ENCODE data around the gene CTIF.
"Not testable (repeated sequence)": the region's sequence is repeated elsewhere in the genome, so short reads cannot be mapped to it uniquely, and the experiment has no call there.

Gene CTIF

DNA sequence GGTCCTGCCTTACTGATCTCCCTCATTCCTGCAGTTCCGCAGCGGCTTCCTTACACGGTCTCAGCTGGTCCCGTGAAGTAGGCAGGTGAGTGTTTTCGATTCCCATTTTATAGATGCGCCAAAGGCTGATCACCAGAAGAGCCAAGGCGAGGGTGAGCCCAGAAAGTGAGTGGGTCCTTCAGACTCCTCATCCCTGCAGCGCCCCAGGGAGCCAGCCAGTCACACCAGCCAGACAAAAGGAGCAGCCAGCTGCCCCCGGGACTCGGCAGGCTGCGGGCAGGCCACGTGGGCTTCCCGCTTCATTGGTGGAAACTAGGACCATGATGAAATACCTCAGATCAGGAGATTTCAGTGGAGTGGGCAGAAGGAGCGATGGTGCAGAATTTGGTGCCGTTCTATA, 326.0 kb downstream of the CTIF start:
- TF ChIP-seq, protein P1, sequence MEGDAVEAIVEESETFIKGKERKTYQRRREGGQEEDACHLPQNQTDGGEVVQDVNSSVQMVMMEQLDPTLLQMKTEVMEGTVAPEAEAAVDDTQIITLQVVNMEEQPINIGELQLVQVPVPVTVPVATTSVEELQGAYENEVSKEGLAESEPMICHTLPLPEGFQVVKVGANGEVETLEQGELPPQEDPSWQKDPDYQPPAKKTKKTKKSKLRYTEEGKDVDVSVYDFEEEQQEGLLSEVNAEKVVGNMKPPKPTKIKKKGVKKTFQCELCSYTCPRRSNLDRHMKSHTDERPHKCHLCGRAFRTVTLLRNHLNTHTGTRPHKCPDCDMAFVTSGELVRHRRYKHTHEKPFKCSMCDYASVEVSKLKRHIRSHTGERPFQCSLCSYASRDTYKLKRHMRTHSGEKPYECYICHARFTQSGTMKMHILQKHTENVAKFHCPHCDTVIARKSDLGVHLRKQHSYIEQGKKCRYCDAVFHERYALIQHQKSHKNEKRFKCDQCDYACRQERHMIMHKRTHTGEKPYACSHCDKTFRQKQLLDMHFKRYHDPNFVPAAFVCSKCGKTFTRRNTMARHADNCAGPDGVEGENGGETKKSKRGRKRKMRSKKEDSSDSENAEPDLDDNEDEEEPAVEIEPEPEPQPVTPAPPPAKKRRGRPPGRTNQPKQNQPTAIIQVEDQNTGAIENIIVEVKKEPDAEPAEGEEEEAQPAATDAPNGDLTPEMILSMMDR (IDR thresholded peaks at IDR 0.05; ENCODE audit: low read depth, low read length, missing control alignments): no peak
- no peak for DNase-seq (ENCODE audit: extremely low read depth, low read depth)
- H3K4me3 ChIP-seq (replicated peaks; ENCODE audit: low read depth, low read length): no peak overlapping the region

DNA sequence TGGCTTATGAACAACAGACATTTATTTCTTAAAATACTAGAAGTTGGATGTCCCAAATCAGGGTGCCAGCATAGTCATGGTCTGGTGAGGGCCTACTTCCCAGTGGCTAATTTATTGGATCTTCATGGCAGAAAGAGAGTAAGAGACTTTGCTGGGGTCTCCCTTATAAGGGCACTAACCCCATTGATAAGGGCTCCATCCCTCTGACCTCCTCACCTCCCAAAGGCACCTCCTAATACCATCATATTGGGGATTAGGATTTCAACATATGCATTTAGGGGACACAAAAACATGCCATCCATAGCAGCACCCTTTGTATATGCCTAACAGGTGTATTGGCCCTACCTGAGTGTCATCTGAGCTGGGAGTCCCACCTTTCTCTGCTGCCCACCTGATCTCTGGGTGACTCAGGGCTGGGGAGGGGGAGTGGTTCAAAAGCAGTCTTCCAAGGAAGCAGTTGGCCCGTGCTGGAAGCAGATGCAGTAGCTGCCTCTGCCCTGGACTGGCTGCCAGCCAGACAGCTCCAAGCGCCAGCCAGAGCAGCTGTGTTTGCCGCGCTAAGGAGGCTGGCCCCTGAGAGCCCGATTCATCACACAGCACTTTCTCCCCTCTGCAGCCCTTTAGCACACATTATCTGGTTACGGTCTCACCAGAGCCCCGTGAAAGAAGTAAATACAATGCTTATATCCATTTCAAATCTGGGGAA, 327.4 kb downstream of the CTIF start:
- TF ChIP-seq, protein P1 (IDR thresholded peaks at IDR 0.05; ENCODE audit: low read depth, low read length, missing control alignments): no peak
- peak; percentile 35 for DNase-seq (ENCODE audit: extremely low read depth, low read depth)
- no peak overlapping the region for H3K4me3 ChIP-seq (replicated peaks; ENCODE audit: low read depth, low read length)

DNA sequence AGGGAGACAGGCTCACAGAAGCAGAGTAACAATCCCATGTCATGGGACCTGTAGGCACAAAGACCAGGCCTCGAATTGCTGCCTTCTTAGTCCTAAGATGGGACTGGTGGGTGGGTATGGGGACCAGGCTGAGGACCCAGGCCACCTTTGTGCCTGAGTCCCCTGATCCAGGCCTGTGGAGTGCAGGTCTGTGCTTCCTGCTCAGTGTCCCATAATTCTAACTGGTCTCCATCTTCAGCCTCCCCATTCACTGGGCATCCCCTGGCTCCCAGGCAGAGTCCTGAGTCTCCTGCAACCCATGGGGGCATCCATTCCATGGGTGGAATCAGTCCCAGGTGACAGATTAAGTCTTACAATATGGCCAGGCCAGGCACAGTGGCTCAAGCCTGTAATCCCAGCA, 328.0 kb downstream of the CTIF start:
- H3K4me3 ChIP-seq (replicated peaks; ENCODE audit: low read depth, low read length): no peak overlapping the region
- TF ChIP-seq, protein P1 (IDR thresholded peaks at IDR 0.05; ENCODE audit: low read depth, low read length, missing control alignments): no peak
- DNase-seq (ENCODE audit: extremely low read depth, low read depth): no peak

DNA sequence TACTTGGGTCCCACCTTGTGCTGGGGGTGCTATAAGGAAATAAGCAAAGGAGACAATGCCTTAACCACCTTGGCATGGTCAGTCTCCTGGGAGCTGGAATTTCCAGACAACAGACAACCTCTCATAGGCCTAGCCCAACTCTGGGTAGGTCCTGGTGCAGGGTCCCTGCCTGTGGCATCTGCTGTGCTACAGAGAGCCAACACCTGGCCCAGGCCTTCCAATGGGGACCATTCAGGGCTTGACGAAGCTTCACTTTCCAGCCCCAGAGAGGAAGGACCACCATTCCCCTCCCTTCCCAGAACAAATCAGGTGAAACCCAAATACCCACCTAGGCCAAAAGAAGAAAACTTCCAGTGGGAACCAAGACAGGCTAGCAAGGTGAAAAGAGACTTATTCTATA, 329.1 kb downstream of the CTIF start:
- TF ChIP-seq, protein P1 (IDR thresholded peaks at IDR 0.05; ENCODE audit: low read depth, low read length, missing control alignments): no peak
- DNase-seq (ENCODE audit: extremely low read depth, low read depth): no peak
- no peak overlapping the region for H3K4me3 ChIP-seq (replicated peaks; ENCODE audit: low read depth, low read length)

DNA sequence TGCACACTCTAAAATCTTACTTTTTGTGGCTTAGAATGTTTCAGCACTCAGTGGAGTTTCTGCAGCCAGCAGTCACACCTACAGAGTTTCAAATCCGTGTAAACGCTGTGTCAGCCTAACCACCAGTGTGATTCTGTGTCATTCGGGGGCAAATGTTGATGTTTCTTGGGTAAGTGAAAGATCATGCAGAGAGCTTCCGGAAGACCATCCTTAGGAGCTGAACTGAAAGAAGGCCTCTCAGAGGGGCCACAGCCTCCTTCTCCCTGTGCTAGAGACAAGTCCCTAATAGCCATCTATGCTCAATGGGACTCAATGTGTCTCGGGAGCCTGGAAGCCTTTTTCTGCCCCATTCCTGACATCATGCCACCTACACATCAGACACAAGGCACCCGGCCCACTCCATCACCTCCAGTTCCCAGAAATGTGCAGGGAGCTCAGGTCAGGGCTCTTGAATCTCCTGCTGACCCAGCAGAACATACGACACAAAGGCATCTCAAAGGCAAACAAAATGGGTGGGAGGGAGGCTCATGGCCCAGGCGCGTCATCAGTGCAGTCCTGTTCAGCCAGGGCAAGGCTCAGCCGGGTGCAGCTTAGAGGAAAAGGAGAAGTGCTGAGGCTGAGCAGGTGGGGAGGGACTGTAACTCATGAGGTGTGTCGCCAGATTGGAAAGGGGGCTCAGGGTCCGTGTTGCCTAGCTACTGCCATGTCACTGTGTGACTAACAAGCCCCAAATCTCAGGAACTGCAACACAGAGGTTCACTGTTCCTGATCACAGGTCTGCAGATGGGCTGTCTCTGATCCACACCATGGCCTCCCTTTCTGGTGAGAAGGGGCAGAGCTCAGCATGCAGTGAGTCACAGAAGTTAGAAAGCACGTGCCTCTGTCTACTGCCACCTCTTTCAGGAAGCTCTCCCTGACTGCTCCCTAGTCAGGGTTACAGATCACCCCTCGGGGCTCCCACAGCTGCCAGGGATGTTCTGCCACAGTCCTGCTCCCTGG, 329.9 kb downstream of the CTIF start:
- no peak overlapping the region for H3K4me3 ChIP-seq (replicated peaks; ENCODE audit: low read depth, low read length)
- DNase-seq (ENCODE audit: extremely low read depth, low read depth): no peak
- TF ChIP-seq, protein P1 (IDR thresholded peaks at IDR 0.05; ENCODE audit: low read depth, low read length, missing control alignments): no peak

DNA sequence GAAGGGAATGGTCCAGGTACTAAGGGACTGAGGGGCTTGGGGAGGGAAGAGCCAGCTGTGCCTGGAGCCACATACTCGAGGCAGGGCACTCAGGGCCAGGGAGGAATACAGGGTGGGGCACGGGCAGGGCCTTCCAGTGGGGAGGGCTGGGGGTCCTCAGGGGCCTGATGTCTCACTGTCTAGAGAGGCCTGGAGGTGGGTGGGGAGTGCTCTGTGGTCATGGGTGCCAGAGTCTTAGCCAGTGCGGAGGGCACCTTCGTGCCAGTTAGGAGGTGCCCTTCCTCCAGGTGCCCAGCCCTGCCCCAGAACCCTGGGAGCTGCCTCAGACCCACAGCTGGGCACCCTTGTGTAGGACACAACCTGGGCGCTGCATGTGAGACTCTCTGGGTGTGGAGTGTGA, 330.8 kb downstream of the CTIF start:
- TF ChIP-seq, protein P1 (IDR thresholded peaks at IDR 0.05; ENCODE audit: low read depth, low read length, missing control alignments): no peak
- H3K4me3 ChIP-seq (replicated peaks; ENCODE audit: low read depth, low read length): no peak overlapping the region
- DNase-seq (ENCODE audit: extremely low read depth, low read depth): no peak

DNA sequence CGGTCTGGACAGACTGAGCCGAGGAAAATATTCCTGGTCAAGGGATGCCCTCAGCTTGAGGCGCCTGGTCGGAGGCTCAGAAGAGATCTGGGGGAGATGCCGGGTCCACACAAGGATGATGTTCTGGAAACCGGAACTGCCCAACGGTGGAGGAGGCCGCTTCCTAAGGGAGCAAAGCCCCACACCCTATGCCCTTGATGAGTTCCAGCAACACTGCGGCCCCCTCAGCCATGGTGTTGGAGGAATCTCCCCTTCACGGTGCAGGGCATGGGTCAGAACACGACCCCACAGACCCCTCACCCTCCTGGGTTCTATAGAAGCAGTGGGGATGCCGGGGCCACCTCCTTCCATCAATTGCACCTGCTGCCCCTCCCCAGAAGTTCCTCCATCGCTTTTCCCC, 332.1 kb downstream of the CTIF start:
- H3K4me3 ChIP-seq (replicated peaks; ENCODE audit: low read depth, low read length); DNase-seq (ENCODE audit: extremely low read depth, low read depth): not testable (repeated sequence)

All from HFF-Myc (cell line).